IPS DF 6.9 (cell line): ENCODE results near the gene CADPS.

ENCODE experiments used
- DNase-seq: peaks from one replicate; pipeline ENCODE4 v3.0.0-alpha.2; 2013; ENCODE audit warnings: low read depth, low spot score
- H3K27ac ChIP-seq: one replicate; pipeline ENCODE4 v1.5.1; 2013; ENCODE audit warnings: low read length, control low read depth
- H3K27me3 ChIP-seq: 2 replicates; pipeline ENCODE4 v1.6.1; 2013; ENCODE audit warnings: mild to moderate bottlenecking, low read length; ENCODE audit not compliant: control insufficient read depth, insufficient read depth
- H3K36me3 ChIP-seq: 2 replicates; pipeline ENCODE4 v1.6.1; 2013; ENCODE audit warnings: low read length; ENCODE audit not compliant: control insufficient read depth, insufficient read depth
- H3K4me1 ChIP-seq: 2 replicates; pipeline ENCODE4 v1.6.1; 2013; ENCODE audit warnings: low read length; ENCODE audit not compliant: control insufficient read depth, insufficient read depth
- H3K4me3 ChIP-seq: 2 replicates; pipeline ENCODE4 v1.5.1; 2013; ENCODE audit warnings: mild to moderate bottlenecking, low read length
- H3K9me3 ChIP-seq: 2 replicates; pipeline ENCODE4 v1.6.1; 2013; ENCODE audit warnings: low read length, inconsistent platforms; ENCODE audit not compliant: control insufficient read depth, insufficient read depth
- WGBS: extraction: QIAGEN DNeasy Blood & Tissue Kit; methylation state at CpG from one replicate; pipeline ENCODE4 v1.1.7; 2013; ENCODE audit warnings: mixed read lengths, missing lambda C conversion rate; ENCODE audit not compliant: insufficient read length, insufficient coverage; 5-methylcytosine and 5-hydroxymethylcytosine counted together

CADPS gene

DNA sequence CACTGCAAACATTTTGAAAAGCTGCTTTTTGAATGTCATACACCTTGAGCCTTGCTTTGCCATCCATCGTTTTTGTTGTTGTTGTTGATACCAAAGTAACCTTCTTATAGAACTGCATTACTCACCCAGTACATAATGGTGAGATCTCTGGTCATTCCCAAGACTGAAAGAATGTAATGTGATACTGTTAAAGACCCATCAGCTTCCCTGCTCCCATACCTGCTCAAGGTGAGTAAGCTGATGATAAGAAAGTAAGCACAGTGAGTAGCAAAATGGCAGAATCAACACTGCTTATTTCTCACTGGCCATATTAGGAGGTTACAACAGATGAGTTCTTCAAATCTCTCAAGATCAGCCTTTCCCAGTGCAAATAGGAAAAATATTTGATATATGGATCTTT, 89.8 kb downstream of the CADPS start:
- WGBS = no CpG with 5 or more reads among the region's 1 CpG
- H3K9me3 ChIP-seq = no peaks in the 10 kb centered on the region
- no peak for DNase-seq
- H3K4me1 ChIP-seq = no peaks in the 10 kb centered on the region
- no peak overlapping the region for H3K27ac ChIP-seq
- no peaks in the 10 kb centered on the region for H3K27me3 ChIP-seq
- H3K36me3 ChIP-seq = no peaks in the 10 kb centered on the region
- H3K4me3 ChIP-seq = no peak overlapping the region

DNA sequence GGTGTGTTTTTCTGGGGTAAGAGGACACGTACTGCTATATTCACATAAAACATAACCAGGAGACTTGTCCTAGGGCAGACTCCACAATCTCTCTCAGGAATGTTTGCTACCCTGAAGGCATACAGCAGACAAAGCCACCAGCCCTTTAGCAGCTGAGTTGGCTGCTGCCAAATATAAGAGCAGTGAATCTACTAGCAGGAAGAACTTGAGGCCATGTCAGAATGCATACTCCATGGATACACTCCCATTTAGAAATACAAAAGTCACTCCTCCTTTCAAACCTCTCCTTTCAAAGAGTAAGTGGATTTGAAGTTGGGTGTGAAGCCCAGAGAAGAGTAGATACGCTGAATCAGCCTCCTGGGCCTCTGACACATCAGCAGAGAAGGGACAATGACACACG, 94.1 kb downstream of the CADPS start:
- WGBS = no CpG with 5 or more reads among the region's 3 CpGs

DNA sequence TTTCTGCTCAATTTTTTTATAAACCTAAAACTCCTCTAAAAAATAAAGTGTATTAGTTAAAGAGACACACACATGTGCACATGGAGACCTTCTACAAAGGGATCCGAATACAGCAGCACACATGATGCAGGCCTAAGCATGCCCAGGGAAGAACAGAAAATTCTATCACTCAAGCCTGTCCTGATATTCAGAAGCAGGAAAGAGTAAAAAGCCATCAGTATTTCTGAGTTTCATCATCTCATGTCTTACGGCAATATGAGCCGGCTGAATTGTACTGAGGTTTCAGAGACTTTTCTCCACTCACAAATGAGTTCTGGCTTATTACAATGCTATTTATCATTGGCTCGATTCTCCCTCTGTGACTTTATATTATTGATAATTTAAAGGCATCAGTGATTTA, 97.5 kb downstream of the CADPS start:
- no peaks in the 10 kb centered on the region for H3K36me3 ChIP-seq
- no peak for DNase-seq
- no peaks in the 10 kb centered on the region for H3K9me3 ChIP-seq
- no peak overlapping the region for H3K27ac ChIP-seq
- H3K4me1 ChIP-seq = no peaks in the 10 kb centered on the region
- H3K27me3 ChIP-seq = no peaks in the 10 kb centered on the region; the same call in 1 of the 2 replicates
- no peak overlapping the region for H3K4me3 ChIP-seq
- WGBS = no CpG with 5 or more reads among the region's 4 CpGs

More for the DNA sequence above, 94.1 kb downstream of the CADPS start:
- H3K9me3 ChIP-seq = no peaks in the 10 kb centered on the region
- no peaks in the 10 kb centered on the region for H3K4me1 ChIP-seq
- no peaks in the 10 kb centered on the region for H3K27me3 ChIP-seq
- H3K4me3 ChIP-seq = no peak overlapping the region
- no peak overlapping the region for H3K27ac ChIP-seq
- no peak for DNase-seq
- no peaks in the 10 kb centered on the region for H3K36me3 ChIP-seq

DNA sequence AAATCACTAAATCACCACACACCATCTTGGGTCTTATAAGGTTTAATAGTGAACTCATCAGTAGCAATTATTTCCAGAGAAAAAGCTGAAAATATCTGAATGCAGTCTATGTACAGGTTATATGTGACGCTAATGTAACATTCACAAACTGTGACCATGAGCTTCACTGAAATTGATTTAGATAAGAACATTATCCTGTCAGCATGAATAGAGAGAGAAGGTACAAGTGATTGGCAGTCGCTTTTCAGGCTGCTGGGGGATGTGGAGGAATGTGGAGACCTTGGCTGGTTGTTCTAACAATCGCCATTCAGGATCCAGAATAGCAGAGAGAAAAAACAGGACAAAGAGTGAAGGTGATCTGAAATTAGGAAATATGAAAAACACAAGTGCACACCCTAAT, 98.1 kb downstream of the CADPS start:
- Histone ChIP-seq H3K4me3 (no peak overlapping the region), H3K27ac (no peak overlapping the region), H3K36me3 (no peaks in the 10 kb centered on the region), H3K27me3 (no peaks in the 10 kb centered on the region; the same call in 1 of the 2 replicates), H3K4me1 (no peaks in the 10 kb centered on the region), H3K9me3 (no peaks in the 10 kb centered on the region)
- DNase-seq = no peak
- no CpG with 5 or more reads among the region's 3 CpGs for WGBS

DNA sequence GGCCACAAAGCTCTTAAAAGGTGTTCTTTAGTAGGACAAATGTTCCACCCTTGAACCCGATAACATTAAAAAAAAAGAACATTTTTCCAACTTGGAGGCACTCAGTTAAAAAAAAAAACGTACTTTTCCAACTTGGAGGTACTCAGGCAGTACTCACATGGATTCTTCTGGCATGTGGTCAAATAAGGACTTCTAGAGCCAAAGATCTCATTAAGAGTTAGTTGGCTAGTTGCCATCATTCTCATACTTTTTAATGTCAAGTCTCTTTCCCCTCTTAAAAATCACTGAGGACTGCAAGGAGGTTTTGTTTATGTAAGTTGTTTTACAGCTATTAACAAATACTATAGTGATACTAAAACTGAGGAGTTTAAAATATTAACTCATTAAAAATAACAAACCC, 101.0 kb downstream of the CADPS start:
- Histone ChIP-seq H3K9me3 (no peaks in the 10 kb centered on the region), H3K4me1 (no peaks in the 10 kb centered on the region), H3K4me3 (no peak overlapping the region), H3K27me3 (no peaks in the 10 kb centered on the region; the same call in 1 of the 2 replicates), H3K27ac (no peak overlapping the region), H3K36me3 (no peaks in the 10 kb centered on the region)
- DNase-seq = no peak
- no CpG with 5 or more reads among the region's 2 CpGs for WGBS

DNA sequence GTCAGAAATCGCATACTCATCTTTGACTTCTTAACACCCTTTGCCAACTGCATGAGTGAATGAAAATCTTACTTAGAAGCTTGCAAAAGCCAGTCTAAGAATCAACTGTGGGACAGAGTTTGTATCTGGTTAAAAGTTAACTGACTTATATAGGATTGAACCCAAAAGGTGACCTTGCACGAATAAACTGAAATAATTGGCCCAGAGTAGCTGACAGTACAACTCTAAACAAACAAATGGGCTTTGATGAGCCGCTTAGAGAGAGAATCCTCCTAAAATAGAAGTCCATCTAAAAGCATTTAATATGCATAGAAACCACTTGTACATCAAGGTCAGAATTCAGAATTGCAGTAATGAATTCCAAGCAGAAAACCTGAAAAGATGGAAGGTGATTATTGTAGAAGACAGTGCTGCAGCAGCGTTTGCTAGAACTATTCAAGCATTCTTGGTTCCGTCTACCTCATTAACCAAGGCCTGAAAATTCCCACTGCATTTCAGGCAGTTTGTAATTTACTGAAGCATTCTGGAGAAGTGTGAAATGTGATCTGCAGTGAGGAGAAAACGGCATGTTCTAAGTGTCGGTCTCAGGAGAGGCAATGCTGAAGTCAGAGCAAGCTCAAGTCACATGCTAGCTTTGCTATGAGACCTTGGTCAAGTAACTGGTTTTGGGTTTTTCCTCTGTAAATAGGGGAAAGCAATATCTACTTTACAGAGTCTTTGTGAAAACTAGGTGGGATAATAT, 103.7 kb downstream of the CADPS start:
- no peaks in the 10 kb centered on the region for H3K9me3 ChIP-seq
- no peak overlapping the region for H3K27ac ChIP-seq
- no CpG with 5 or more reads among the region's 7 CpGs for WGBS
- H3K36me3 ChIP-seq = no peaks in the 10 kb centered on the region
- no peak for DNase-seq
- no peaks in the 10 kb centered on the region for H3K4me1 ChIP-seq
- H3K4me3 ChIP-seq = no peak overlapping the region
- no peaks in the 10 kb centered on the region; the same call in 1 of the 2 replicates for H3K27me3 ChIP-seq

DNA sequence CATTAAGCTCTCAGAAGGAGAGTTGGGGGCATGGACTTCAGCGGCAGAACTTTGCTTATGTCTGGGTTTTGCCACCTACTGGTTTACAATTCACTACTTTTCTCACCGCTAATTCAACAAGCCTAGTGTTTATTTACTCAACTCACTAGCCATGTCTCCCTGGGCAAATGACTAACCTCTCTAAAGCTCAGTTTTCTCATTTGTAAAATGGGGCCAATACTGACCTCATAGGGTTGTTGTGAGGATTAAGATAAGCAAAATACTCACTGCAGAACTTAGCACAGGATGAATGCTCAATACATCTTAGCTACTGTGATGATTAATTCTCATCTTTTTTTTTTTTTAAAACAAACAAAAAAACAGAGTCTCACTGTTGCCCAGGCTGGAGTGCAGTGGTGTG, 106.3 kb downstream of the CADPS start:
- no peaks in the 10 kb centered on the region for H3K4me1 ChIP-seq
- no CpG with 5 or more reads among the region's 2 CpGs for WGBS
- no peaks in the 10 kb centered on the region for H3K9me3 ChIP-seq
- H3K4me3 ChIP-seq = no peak overlapping the region
- H3K27ac ChIP-seq = no peak overlapping the region
- H3K36me3 ChIP-seq = no peaks in the 10 kb centered on the region
- DNase-seq = no peak
- no peaks in the 10 kb centered on the region for H3K27me3 ChIP-seq

DNA sequence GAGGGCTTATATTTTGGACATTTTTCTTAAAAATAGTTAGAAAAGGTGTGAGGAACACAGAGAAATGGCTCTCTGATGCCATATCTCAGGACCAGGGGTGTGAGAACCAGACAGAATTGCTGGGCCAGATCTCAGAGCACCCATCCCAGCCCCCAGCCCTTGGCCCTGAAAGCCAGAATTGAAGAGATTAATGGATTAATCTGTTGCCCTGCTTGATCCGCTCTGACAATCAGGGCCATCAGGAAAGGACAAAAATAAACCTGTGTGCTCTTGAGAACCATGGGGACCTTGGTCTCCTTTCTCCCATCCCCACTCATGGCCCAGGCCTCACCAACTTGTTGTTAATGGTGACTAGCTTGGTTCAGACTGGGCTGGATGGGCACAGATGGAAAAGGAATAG, 113.5 kb downstream of the CADPS start:
- H3K27ac ChIP-seq = no peak overlapping the region
- H3K36me3 ChIP-seq = no peaks in the 10 kb centered on the region
- H3K4me1 ChIP-seq = no peaks in the 10 kb centered on the region
- no peaks in the 10 kb centered on the region for H3K9me3 ChIP-seq
- H3K27me3 ChIP-seq = no peaks in the 10 kb centered on the region
- no peak overlapping the region for H3K4me3 ChIP-seq
- no peak for DNase-seq
- WGBS = no CpG with 5 or more reads among the region's 1 CpG

DNA sequence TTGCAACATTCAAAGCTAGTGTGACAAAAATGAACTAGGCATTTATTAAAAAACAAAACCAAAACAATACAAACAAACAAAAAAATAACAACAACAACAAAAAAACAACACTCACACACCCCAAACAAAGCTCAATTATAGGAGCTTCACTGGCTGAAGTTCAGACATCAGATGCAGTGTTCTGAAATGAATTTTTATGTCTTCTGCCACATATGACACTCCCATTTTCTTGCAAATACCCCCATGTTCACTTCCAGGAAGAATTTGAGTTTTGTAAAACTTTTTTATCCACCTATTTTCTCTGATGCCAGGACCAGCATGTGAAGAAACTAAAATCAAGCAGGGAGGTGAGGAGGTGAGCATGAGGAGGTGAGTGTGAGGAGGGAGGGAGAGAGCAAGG, 113.9 kb downstream of the CADPS start:
- Histone ChIP-seq H3K27me3 (no peaks in the 10 kb centered on the region), H3K4me3 (no peak overlapping the region), H3K27ac (no peak overlapping the region), H3K36me3 (no peaks in the 10 kb centered on the region), H3K4me1 (no peaks in the 10 kb centered on the region), H3K9me3 (no peaks in the 10 kb centered on the region)
- no peak for DNase-seq

DNA sequence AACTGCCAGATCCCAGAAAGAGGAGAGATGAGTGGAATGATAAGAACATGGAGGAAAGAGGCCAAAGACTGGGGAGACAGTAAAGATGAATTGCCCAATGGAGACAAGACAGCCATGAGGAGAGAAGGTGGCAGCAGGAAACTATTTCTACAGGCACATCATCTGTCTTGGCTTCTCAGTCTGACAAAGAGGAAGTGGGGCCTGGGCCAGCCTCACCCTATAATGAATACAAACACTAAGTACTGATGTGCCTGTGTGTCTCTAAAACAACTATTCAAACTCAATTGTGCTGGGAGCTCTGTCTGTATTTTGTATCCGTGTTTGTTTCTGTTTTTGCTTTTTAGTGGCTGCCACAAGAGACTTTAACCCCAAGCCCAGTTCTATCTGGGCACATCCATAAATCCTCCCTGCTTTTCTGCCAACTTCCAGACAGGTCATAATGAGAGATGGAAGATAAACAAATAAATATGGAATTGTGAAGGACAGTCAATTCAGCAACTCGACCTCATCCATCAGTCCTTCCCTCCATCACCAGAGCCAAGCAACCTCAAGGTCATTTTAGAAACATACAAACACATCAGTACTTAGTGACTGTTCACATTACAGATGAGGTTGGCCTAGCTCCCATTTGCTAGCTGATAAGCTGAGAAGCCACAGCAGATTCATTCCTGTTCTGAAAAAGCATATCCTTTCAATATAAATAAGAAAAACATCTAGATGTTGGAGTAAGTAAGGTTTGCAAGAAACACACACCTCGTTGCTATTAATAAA, 116.7 kb downstream of the CADPS start:
- Histone ChIP-seq H3K36me3 (no peaks in the 10 kb centered on the region; the same call in 1 of the 2 replicates), H3K27me3 (no peaks in the 10 kb centered on the region), H3K4me3 (no peak overlapping the region), H3K27ac (no peak overlapping the region), H3K9me3 (no peaks in the 10 kb centered on the region), H3K4me1 (no peaks in the 10 kb centered on the region)
- no CpG with 5 or more reads among the region's 3 CpGs for WGBS
- no peak for DNase-seq
